NK-92 (cell line): ENCODE results near the gene ARHGAP45.

Experiments used
- DNase-seq: peaks from one replicate; lab custom pipeline; 2025; ENCODE audit not compliant: unreplicated experiment; lab: John Stamatoyannopoulos, UW

Gene ARHGAP45

DNA sequence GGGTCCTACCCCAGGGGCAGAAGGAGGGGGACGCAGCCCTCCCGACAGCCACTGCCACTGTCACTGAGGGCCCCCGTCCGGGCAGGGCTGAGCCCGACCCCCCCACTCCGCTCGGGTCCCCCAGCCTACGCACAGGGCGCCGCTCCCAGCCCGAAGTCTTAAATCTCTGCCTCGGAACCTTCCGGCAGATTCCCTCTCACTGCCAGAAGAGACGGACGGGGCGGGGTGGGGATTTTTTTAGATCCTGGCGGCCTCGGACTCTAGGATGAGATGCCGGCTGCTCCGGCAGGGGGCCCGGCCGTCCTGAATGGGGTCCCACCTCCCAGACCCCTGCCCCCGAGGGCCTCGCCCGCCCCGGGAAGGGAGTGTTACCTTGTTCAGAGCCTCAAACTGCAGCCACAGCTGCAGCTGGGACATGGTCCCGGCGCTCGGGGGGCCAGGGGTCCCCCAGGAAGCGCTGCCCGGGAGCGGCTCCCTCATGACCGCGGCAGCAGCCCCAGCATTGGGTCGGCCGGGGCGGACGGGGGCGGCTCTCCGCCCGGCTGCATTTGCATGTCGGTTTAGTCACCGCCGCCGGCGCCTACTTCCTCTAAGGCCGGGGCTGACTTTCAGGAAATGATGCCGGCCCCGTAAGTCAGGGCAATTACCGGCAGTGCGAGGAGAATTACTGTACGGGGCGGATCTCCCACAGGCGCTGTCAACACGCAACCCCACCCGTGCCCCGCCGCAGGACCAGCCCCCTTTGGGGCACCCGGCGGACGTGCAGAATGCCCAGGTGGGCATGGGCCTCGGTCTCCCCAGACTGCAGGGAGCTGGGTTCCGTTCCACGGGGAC, 65.0 kb downstream of the ARHGAP45 start:
- DNase-seq: no peak

DNA sequence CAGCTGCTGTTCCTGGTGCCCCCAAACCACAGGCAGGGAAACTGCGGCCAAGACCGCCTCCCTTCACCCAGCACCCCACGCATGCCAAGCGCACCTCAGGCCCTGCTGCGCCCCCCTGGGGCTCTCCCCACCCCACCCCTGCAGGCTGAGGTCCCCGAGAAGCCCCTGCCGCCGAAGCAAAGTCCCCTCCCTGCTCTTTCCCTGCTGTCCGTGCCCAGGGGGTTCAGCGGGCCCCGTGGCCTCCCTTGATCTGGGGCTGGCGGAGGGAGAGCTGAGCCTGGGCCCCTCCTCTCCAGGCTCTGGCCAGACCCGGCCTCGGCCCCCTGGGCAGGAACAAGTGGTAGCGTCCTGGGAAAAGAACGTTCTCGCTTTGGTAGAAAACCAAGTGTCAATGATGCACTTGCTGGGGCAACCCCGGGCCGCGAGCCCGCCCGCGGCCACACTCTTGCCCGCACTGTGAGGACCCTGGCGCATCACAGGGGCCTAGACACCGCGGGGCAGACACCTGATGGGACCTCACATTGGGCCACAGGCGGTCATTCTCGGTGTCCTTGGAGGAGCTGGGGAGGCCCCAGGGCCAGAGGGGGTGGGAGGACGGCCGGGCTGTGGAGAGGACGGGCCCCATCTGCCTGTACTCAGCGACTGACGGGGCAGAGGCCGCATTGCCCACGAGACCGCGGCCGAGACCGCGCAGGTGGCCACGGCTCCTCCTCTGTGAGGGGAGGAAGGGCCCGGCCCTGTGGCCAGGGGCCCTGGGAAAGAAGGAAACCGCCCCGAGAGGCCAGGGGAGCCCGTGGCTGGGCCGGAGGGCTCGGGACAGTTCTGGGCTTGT, 65.8 kb downstream of the ARHGAP45 start:
- no peak for DNase-seq

DNA sequence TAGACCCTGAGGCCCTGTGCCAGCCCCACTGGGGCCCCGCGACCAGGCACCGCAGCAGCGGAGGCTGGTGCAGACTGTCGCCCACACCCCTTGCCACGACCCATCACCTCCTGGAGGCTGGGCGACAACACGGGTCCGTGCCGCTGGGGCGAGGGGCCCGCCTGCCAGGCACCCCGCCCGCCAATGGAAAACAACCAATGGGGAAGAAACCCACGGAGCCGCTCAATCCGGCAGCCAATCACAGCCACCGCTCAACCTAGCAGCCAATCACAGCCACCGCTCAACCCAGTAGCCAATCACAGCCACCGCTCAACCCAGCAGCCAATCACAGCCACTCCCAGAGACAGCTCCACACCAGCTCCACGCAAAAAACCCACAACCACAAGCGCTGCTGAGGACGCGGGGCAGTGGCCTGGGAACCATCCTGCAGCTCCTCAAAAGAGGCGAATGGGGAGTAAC, 66.5 kb downstream of the ARHGAP45 start:
- DNase-seq: no peak

GRCh38 chr19:1134431-1134830, 67.5 kb downstream of the ARHGAP45 start:
- DNase-seq: no peak

GRCh38 chr19:1135454-1135853, 68.5 kb downstream of the ARHGAP45 start:
- DNase-seq: no peak

- no peak for DNase-seq
Observed at GRCh38 chr19:1136201-1136600, 69.2 kb downstream of the ARHGAP45 start.
